GM19438 (cell line): ENCODE results near the gene SEZ6.

Source experiments
- ATAC-seq: cut with Tn5 transposase; IDR thresholded peaks from one replicate; pipeline ENCODE4 v1.9.1; 2021; ENCODE audit warnings: low read depth; ENCODE audit not compliant: unreplicated experiment

Gene SEZ6

GRCh38 chr17:29038085-29038795, 32.4 kb upstream of the SEZ6 start:
- ATAC-seq = no peak

DNA sequence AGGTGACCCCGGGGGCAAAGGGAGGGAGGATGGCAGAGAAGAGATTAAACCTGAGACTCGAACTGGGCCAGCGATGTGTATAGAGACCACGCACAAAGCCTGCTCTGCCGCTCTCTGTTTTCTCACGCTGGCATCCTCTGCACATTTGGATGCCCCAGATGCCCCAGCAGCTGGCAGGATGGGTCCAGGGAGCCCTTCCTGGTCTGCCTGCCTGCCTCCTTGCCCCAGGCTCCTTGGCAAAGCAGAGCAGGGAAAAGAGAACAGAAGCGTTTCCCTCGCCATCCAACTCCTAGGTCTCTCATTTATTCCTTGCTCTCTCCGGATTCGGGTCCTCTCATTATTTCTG, 31.9 kb upstream of the SEZ6 start:
- ATAC-seq = no peak

GRCh38 chr17:29036584-29036983, 30.8 kb upstream of the SEZ6 start:
- no peak for ATAC-seq

GRCh38 chr17:29034510-29034909, 28.7 kb upstream of the SEZ6 start:
- no peak for ATAC-seq

- no peak for ATAC-seq
Measured at GRCh38 chr17:29032857-29033197, 27.0 kb upstream of the SEZ6 start.

- no peak for ATAC-seq
Measured at GRCh38 chr17:29032013-29032856, 26.4 kb upstream of the SEZ6 start.

DNA sequence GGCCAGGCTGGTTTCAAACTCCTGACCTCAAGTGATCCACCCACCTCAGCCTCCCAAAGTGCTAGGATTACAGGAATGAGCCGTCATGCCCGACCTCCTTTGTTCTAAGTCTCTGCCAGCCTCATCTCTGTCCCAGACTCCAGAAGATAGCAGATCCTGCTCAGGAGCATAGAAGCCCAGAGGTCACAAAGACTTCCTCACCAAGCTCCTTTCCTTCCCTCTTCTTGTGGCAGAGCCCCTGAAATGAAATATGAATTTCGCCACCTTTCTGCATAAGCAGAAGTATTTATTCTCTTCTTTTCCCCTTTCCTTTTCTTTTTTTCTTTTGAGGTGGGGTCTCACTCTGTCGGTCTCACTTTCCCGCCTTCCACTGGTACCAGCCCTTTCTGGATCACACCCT, 25.7 kb upstream of the SEZ6 start:
- ATAC-seq = no peak

- no peak for ATAC-seq
Measured at GRCh38 chr17:29024316-29024952, 18.6 kb upstream of the SEZ6 start.

DNA sequence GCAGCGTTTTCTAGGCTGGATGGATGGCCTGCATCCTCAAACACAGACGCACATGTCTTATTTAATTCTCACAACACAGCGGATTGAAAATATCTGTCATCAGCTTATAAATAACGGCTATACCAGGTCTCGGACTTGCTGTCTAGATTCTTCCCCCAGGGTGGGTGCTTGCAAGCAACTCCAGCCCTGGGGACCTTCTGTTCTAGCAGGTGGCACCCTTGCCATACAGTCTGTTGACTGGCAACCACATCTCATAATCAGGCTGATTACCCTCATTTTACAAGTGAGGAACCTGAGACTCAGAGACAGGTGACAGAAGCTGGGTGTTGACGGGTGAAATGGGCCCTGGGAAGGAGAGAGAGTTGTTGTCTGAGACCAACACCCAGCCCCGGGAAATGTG, 16.2 kb upstream of the SEZ6 start:
- no peak for ATAC-seq

DNA sequence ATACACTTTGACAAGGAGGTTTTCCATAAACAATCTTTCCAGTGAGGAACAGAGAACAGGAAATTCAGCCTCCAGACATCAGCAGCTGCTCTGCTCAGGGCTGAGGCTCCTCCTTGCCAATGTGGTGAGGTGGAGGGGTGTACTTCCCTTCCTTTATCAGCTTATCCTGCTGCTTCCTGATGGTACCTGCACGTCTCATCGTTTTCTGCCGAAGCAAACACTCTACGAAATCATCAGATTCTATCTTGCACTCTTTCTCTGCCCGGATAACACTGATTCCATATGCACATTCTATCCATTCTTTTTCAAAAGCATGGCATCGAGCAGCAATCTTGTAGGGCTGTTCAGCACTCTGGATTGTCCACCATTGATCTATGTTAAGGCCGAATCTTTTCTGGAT, 15.4 kb upstream of the SEZ6 start:
- no peak for ATAC-seq

DNA sequence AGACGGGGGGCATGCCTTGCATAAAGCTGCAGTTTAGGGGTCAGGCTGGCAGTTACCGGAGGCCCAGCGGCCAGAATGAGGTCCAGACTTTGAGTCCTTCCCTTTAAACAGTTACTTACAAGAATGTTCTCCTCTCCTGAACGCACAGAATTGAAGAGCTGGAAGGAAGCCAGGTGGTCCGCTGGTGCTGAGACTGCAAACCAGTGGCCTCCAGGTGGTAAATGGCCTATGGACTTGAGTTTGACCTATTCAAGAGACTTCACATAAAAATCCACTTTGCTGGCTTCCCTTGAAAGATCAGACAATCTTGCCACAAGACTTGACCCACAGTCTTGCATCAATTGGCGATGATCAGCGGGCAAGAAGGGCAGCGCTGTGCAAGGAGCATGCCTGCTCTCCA, 14.7 kb upstream of the SEZ6 start:
- ATAC-seq = no peak

DNA sequence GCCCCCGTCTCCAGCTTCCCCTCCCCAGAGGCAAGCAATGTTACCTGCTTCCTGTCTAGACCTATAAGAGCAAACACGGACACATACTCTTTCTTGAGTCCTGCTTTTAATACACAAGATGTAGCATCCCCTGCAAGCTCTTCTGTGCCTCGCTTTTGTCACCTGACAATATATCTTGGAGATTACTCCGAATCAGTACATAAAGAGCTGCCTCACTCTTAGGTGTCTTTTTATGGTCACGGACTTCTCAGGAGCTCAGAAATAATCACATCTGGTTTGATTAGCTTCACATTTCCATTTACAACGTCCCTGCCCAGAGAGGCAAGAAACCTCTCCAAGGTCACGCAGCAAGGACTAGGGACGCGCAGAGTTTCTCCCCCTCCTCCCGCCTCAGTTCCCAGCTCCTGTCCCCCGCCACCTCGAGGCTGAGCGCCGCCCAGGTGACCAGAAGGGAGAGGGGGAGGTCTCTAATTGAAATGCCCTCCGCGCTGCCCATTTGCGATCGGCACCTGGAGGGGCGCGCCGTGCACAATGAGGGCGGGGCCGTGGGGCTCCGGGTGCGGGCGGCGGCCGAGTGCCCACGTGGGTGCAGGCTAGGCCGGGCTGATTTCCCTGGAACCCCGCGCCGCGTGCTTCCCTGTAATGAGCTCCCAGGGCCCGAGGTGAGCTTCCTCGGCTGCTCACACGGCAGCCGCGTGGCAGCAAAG, 13.8 kb upstream of the SEZ6 start:
- ATAC-seq = no peak

DNA sequence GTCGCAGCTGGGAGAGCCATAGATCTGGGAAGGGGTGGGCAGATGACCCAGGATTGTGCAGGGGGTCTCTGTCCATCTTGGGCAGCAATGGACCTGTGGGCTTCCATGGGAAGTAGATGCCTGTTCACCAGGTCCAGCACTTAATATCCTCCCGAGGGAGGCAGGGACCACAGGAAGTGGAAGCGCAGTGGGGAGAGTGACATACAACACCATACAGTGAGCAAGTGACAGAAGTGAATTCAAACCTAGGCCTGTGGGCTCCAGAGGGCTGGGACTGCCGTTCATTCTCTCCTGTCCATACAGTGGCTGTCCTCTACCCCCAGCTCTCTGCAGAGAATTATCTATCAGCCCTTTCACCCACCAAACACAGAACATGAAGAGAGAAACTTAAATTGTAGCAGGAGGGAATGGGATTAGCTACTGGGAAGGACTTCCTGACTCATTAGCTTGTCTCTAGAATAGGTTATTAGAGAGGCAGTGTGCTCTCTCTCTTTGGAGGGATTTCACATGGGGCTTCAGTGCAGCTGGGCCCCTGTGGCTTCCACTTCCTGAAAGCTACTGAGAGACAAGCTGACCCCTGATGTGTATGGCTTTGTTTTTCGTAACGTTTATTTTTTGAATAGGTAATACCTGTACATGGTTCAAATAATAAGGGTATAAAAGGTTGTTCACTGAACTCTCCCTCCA, 13.1 kb upstream of the SEZ6 start:
- no peak for ATAC-seq

GRCh38 chr17:29016345-29017210, 10.7 kb upstream of the SEZ6 start:
- no peak for ATAC-seq

- ATAC-seq = no peak
Measured at GRCh38 chr17:29014716-29015115, 8.9 kb upstream of the SEZ6 start.

GRCh38 chr17:29012535-29012934, 6.7 kb upstream of the SEZ6 start:
- ATAC-seq = no peak

DNA sequence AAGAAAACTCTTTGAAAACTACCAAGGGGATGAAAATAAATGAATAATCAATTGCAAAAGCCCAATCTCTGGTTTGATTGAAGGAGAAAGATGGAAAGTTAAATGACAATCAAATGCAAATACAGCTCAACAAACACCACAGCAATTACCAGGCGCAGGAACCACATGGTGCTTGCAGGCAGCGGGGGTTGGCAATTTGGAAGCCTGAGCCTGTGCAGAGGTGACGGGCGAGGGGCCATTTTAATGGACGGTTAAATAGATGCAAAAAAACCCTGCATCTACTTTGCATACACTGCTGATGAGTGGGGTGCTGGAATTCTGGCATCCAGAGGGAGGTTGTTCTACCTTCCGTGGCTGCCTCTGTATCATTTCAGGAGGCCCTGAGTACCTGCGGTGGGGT, 4.8 kb upstream of the SEZ6 start:
- no peak for ATAC-seq

- ATAC-seq = no peak
Measured at GRCh38 chr17:29010129-29010528, 4.3 kb upstream of the SEZ6 start.

DNA sequence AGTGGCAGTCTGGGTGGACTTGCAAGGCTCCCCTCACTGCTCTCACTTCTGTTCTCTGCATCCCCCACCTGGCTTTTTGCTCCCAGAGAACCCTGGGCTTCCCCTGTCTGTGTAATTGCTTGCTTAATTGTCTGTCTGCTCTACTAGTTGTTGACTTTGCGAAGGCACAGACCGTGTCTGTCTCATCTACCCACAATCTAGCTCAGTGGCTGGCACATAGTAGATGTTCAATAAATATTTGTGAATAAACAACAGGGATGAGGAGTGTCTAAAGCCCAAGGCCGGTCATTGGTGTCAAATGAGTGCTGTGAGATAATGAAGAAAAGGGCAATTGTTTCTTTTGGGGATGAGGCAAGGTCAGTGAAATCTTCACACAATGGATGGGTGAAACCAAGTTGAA, 2.8 kb upstream of the SEZ6 start:
- no peak for ATAC-seq
